ENCODE data around the gene TEX28.
"Not testable (repeated sequence)": the region's sequence is repeated elsewhere in the genome, so short reads cannot be mapped to it uniquely, and the experiment has no call there.

Gene TEX28, protein sequence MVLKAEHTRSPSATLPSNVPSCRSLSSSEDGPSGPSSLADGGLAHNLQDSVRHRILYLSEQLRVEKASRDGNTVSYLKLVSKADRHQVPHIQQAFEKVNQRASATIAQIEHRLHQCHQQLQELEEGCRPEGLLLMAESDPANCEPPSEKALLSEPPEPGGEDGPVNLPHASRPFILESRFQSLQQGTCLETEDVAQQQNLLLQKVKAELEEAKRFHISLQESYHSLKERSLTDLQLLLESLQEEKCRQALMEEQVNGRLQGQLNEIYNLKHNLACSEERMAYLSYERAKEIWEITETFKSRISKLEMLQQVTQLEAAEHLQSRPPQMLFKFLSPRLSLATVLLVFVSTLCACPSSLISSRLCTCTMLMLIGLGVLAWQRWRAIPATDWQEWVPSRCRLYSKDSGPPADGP

DNA sequence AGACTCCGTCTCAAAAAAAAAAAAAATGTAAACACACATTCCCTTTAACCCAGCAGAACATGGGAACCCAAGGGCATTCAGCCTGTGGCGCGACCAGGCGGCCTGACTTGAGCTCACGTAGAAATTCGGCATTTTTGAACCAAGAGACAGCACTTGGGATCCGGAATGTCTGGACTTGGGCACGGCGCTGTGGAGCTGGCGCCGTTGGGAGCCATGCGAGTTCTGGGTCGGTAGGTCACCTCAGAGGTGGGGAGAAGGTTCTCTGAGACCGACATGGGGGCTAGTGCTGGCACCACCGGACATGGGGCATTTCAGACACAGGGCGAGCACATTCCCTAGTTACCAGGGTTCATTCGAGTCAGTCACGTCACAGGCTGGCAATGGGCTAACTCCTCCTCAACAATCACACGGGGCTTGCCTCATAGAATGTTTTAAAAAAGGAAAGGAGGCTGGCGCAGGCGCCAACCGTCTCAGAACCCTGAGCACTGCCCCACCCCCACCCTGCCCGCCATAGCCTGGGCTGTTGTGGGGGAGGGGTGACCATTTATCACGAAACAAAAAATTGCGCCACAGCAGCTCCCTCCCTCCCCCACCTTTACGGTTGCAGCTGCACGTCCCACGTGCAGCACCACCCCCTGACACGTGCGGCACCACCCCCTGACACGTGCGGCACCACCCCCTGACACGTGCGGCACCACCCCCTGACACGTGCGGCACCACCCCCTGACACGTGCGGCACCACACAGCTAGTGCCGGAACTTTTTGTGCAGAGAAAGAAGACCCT, at the start of gene TEX28:
TEX28 (minus strand) TSS at position 334 of the 784 bp plus-strand sequence. CDS start 3,007 bp downstream, outside the sequence.
- DNase-seq = no peak

DNA sequence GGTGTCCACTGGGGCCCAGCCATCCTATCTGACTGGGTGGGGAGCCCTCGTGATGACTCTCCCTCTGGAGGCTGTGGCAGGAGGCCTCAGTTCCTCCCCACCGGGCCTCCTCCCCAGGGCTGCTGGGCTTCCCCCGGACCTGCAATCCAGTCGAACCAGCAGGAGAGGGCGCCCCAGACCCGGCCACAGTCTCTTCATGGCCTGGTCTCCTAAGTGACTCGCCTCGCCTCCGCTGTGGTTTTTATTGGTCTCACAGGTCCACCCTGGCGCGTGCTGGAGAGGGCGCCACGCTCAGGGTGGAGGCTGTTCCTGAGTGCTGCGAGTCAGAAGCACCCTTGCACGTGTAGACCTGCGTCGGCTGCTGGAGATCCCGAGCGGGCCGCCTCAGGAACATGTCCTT, 48.7 kb upstream of the TEX28 start:
- not testable (repeated sequence) for DNase-seq

DNA sequence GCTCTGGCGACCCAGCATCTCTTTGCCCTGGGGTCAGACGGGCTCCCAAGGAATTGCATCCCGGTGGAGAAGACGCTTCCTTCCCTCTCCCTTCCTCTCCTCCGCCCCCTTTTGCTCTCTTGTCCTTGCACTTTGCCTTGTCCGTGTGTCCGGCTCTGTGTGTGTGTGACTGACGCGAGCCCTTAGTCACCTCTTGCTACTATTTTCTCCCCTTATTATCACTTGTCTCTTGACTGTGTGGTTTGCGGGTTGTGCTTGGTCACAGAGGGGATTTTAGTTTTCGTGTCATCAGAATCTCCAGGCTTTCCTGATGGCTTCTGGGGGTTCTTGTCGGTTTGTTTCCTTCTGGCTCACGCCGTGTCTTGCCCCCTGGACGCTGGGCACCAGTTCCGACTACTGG, 48.1 kb upstream of the TEX28 start:
- not testable (repeated sequence) for DNase-seq

DNA sequence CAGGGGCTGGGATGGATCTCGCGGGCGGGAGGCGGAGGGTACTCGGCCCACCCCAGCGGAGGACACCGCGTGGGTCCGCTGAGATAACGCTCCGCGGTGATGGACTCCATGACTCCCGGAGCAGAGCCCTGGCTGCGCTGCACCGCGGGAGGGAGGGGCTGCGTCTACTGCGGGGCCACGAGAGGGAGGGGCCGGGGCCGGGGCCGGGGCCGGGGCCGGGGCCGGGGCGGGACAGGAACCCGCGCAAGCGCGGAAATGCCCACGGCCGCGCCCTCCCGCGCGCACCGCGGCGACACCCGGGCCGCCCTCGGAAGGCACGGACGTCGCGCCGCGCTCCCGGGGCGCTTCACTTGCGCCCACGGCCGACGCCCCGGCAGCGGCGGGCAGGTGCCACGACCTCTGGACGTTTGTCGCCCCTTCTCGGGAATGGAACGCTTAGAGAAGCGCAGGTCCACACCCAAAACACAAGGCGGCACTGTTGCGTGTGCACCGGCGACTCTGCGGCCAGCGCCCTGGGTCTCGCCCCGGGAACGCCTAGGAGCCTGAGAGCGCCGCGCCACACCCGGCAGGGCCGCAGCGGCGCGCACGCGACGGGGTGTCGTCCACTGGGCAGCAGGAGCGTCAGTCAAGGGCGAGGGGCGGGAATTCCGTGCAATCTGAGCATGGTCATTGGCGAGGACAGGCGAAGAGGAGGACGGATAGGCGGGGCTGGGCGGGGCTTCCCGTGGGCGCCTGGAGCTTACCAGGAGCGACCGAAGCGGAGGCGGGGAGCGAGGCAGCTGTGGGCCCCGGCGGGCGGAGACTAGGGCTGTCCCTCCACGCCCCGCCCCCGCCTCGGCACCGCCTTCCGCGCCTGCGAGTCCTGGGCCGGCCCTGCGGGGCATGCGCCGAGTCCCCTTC, 46.7 kb upstream of the TEX28 start:
- not testable (repeated sequence) for DNase-seq

DNA sequence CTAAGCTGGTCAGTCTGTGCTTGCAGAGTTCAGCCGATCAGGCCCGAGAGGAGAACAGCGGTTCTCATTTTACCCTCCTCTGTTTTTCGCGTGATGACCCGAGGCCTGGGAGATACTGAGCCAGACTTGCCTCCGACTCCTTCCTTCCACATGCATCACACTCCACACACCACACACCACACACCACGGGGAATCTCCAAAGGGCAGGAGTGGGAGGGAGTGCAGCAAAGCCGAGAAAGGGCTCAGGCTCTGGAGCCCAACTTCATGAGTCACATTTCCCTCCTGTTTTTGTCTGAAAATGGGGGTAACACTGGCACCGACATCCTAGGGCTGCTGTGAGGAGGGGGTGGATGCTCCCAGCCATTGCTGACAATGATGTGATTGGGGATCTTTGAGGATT, 39.6 kb upstream of the TEX28 start:
- DNase-seq = peak; percentile 46 to 55

DNA sequence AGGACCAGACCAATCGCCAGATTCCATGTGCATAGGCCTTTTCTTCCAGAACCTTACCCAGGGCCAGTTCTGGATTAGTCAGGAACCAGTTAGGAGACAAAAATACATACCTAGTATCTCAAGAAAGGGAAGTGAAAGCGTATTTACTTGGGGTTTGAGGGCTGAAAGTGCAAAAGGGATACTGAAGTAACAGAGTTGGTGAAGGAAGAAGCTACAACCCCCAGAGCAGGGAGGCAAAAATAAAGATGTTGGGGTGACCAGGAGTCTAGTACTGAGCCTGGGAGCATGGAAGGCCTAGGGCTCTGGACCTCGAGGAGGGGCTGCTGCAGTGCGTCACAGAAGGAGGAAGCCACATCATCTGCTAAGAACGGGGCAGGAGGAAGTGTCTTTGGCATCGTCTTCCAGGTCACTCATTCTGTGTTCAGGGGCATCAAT, 38.9 kb upstream of the TEX28 start:
- DNase-seq = no peak

DNA sequence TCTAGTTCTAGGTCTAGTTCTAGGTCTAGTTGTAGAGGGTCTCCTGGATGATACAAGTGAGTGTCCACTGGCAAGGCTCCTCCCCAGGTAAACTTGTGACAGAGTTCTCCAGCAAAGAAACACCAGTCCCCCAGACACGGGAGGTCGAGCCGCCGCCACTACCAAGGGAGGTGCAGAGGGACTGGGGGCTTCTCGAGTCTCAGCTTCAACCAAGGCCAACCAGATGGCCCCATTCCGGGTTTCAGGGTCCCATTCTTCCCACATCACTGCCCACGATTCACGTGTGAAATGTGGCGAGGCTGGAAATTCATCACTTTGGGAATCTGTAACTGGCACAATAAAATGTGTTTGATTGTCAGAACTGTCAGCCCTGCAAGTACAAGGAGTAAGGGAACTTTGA, 38.2 kb upstream of the TEX28 start:
- DNase-seq = no peak

DNA sequence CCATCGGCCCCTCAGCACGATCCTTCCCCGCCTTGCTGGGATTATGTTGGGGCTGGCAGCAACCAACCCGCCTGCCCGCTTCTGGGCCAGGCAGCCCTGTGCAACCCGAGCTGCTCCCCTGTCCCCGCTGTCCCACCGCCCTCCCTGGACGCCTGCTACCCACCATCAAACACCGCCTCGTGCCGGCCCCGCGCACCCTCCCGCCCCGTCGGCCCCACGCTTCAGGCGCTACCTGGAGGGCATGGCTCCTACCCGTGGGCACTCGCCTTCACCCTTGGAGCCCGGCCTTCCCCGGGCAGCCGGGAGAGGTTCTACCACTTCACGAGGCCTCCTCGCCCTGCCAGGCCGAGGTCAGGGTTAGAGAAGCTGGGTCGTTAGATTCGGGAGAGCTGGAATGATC, 37.6 kb upstream of the TEX28 start:
- DNase-seq = no peak

DNA sequence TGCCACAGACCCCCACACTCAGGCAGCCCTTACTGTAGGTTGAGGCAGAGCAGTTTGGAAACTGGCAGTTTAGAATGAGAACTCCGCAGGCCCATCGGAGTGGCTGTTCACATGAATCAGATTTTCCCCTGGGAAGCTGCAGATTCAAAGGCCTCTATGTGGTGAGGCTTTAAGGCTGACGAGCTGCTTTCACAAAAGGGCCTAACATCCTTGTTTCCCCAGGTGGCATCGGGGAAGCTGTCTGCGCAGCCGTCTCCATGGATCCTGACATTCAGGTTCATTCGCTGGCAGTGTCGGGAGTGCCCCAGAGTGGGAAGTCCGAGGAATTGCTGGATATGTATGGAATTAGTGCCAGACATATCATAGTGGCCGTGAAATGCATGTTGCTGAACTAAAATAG, 34.4 kb upstream of the TEX28 start:
- DNase-seq = no peak

DNA sequence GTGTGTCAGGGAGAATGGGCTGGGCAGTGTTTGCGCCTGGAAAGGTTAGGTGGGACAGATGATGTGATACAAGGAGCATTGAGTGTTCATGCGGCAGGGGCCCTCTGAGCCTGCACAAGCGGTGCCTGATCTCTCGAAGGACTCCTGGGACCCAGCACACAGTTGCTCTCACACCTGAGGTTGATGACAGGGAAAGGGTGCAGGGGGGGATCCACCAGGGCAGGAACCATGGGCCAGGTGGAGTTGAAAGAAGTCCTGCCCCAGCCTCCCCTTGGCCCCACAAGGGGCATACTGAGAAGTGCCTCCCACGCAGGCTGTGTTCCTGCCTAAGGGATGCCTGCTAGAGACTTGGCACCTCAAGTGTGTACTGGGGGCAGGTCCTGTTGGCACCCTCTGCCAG, 33.7 kb upstream of the TEX28 start:
- DNase-seq = no peak

DNA sequence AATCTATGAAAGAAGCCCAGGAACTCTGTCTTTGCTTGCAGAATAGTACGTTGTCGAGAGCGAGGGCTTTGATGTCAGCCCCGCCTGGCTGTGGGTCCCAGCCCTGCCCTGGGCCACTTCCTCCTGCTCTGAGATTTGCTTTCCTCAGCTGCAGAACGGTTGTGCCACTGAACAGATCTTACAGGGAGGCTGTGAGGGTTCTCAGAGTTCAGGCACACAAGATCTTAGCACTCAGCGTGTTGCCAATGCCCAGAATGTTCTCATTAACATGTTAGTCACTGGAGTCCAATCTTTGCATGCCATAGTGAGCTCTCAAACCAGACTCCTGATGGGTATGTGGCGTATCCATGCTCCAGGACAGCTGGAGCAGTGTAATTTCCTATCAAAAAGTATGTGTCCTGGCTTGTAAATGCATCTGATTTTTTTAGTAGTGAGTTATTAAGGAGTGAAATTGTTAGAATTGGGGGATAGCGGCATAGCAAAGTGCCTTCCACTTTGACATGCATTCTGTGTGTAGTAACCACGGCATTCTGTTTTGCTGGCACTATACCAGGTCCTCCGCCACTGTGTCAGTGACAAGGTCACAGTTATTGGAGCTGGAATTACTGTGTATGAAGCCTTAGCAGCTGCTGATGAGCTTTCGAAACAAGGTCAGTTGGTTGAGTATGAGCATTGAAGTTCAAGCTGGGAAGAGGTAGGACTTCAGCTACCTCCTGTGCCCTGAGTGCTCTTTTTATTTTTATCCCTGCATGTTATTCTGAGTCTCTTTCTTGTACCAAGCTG, 32.3 kb upstream of the TEX28 start:
- peak in 1 of 2 donors; percentile 30 for DNase-seq

DNA sequence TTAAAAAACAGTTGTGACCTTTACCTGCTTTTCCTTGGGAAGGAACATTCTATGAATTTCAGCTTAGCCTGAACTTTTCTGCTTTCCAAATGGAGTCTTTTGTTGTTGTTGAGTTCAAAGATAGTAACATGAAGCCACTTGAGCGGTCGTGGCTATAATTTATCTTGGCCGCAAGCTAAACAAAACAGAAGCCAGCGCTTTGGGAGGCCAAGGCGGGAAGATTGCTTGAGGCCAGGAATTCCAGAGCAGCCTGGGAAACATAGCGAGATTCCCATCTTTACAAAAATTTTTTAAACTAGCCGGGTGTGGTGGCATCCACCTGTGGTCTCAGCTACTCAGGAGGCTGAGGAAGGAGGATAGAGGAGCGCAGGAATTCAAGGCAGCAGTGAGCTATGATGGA, 30.6 kb upstream of the TEX28 start:
- DNase-seq = no peak

DNA sequence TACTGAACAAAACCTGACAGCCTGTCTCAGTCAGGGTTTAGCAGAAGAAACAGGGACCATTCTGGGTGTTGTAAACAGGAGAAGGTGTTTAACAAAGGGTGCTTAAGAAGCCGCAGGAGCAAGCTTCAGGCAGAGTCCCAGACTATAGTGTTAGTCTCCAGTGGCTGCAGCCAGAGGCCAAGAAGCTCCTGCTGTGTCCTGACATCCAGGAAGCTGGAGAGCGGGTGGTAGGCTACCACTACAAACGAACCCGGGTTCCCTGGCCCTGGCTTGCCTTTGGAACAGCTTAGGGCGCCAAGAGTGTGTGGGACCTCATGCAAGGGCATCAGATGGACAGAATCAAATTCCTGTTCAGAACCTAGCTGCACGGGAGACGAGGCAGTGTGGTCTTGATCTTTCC, 28.6 kb upstream of the TEX28 start:
- DNase-seq = no peak

DNA sequence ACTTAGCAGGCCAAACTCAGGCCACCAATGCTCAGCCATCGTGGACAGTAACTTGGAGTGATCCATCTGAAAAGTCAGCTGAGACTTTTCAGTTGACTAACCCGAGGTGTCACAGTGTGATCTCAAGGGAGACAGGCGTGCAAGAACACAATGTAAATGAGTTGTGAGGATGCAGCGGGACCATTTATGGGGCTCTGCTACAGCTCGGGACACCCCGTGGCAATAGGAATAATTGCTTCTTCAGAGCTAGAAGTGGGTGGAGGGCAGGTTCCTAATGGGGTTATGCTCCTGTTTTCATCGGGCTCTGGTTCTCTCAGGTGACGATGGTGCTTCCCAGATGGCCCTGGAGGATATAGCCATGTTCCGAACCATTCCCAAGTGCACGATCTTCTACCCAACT, 28.0 kb upstream of the TEX28 start:
- DNase-seq = no peak

DNA sequence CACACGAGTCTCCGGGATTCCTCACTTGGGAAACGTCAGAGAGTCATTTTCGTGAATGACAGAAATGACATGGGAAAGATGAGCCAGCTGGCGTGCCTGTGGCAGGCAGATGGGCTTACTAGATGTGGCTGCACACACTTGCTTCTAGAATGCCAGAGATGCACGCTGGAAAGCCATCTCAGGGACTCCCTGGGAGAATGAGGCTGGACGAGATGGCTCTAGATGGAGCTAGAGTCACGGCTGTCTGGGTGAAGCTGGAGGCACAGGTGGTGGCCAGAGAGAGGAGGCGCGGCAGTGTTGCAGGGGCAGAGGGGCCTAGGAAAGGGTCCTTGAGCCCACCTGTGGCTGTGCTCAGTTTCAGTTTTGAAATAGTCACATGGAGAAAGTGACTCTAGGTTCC, 26.7 kb upstream of the TEX28 start:
- DNase-seq = no peak

DNA sequence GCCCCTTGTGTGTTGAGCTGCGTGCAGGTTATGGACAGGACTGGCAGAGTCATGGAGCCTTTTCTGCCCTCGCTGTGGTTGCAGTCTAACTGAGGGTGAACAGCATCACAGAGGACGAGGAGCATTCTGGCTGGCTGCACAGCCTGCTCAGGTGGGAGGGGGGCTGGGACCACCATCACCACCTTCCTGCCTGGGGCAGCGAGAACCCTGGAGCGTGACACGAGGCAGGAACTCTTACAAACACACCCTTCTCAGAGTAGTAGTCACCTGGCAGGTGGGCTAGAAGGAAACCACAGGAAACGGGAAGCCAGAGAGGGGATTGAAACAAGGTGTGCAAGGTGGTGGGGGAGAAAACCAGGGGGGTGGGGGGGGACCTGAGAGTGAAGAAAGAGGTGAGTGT, 26.2 kb upstream of the TEX28 start:
- no peak for DNase-seq

DNA sequence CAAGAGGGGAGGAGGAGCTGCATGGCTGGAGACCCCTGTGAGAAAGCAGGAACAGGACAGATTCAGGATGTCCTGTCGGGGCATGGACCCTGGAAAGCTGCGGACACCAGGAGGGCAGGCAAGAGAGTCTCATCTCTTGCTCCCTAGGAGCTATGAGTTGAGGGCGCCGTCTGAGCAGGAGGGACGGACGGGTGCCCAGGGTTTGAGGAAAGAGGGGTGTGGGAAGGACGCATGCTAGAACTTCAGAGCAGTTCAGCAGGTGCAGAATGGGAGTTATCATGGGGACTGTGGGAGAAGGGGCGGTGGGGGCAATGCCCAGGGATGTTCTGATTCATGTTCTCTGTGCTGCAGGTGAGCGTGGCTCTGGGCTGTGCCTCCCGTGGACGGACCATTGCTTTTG, 25.5 kb upstream of the TEX28 start:
- DNase-seq = no peak

DNA sequence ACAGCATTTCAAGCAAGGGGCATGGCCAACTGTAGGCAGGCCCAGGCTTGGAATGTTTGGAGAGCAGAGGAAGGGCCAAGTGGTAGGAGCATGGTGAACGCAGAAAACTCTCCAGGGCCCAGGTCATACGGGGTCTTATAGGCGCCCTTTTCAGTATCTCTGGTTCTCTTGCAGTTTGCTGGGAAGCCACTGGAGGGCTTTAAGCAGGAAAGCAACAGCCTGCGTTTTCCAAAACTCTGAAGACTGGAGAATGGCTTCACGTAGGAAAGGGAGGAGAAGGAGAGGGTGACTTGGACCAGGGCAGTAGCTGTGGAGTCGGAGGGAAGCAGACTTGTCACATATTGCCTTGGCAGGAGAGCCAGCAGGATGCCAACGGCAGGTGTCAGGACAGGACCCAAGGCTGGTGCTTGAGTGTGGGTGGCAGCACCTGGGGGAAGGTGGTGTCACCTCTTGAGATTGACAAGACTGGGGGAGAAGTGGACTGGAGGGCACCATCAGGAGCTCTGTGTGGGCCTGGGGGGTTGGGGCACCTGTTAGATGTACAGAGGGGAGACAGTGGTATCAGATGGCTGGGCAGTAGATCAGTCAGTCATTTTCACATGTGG, 22.6 kb upstream of the TEX28 start:
- DNase-seq = no peak

DNA sequence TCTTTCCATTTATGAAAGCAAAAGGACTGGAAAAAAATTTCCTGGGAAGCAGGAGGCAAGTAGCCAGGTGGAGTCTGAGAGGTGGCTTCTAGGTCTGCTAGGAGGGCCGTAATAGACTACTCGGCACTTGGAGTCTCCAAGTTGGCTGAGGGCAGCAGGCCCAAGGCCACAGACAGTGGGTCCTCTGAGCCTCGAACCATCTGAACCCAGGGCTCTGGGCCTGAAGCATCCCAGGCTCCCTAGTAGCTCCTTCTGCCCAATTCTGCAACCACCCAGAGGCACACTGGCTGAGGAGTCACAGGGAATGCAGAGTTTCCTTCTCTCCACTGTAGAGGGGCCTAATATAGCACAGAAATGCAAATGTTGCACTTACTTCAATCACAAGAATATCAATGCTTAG, 20.5 kb upstream of the TEX28 start:
- DNase-seq = no peak

DNA sequence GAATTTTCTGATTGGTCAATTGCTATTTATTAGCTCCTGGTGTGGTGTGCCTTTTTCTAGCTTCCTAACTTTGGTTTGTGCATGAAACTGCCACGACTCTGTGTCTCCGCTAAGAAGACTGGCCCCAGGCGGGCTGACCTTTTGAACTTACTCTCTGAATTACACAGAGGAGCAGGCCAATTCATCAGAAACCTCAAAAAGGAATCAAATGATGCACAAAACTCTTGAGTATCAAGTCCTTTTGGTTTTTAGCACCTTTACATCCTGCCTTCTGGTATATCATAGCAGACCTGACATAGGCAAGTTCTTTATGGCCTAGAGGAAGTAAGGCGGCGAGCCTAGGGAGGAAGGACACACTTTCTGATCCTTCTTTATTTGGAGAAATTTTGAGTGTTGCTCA, 18.2 kb upstream of the TEX28 start:
- DNase-seq = peak; percentile 23 to 40

DNA sequence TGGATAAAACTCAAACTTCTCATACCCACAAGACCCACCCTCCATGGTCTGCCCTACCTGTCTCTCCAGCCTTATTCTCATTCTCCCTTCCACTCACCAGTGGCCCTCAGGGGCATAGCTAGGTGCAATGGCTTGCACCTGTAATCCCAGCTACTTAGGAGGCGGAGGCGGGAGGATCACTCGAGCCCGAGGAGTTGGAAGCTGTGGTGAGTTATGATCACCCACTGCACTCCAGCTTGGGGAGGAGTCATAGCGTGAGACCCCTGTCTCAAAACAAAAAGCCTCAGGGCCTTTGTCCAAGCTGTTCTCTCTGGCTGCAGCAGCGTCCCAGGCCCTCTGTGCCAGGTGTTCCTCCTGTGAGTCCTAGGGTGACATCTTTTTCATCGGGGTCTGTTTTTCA, 17.2 kb upstream of the TEX28 start:
- DNase-seq = no peak
